ENCODE measurements around the gene CITED2. TPM values are rescaled to one million over a fixed set of nuclear protein-coding genes. Genes with fewer than 3 reads are reported as not detected.

Gene CITED2
- total and polyA plus RNA-seq, 8 donors, result 15.3 to 102 (median 35.1) TPM

GRCh38 chr6:139395891-139396301 is 21.4 kb upstream of the CITED2 start:
- Histone ChIP-seq H3K9me3 (no peaks in the 10 kb centered on the region), H3K27me3 (no peaks in the 10 kb centered on the region), H3K36me3 (no peaks in the 10 kb centered on the region), H3K4me3 (no peak overlapping the region), H3K27ac (no peak overlapping the region), H3K4me1 (peaks cover 0 to 6% (median 0%) of the 10 kb centered on the region in 4 donors)
- no peak for DNase-seq
- intact Hi-C loops (cut with DNase I; ENCODE audit: low total_unique reads), result no loop called here
- TF ChIP-seq POLR2AphosphoS5 (IDR thresholded peaks at IDR 0.05), result no peak
- TF ChIP-seq, protein P1, sequence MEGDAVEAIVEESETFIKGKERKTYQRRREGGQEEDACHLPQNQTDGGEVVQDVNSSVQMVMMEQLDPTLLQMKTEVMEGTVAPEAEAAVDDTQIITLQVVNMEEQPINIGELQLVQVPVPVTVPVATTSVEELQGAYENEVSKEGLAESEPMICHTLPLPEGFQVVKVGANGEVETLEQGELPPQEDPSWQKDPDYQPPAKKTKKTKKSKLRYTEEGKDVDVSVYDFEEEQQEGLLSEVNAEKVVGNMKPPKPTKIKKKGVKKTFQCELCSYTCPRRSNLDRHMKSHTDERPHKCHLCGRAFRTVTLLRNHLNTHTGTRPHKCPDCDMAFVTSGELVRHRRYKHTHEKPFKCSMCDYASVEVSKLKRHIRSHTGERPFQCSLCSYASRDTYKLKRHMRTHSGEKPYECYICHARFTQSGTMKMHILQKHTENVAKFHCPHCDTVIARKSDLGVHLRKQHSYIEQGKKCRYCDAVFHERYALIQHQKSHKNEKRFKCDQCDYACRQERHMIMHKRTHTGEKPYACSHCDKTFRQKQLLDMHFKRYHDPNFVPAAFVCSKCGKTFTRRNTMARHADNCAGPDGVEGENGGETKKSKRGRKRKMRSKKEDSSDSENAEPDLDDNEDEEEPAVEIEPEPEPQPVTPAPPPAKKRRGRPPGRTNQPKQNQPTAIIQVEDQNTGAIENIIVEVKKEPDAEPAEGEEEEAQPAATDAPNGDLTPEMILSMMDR (IDR thresholded peaks at IDR 0.05), result no peak
- no peak for TF ChIP-seq POLR2A (IDR thresholded peaks at IDR 0.05)
- no peak for TF ChIP-seq EP300 (IDR thresholded peaks at IDR 0.05)
- 68 to 79% (median 76%) methylated on average over 9 of the region's 9 CpGs for WGBS, 5 donors

DNA sequence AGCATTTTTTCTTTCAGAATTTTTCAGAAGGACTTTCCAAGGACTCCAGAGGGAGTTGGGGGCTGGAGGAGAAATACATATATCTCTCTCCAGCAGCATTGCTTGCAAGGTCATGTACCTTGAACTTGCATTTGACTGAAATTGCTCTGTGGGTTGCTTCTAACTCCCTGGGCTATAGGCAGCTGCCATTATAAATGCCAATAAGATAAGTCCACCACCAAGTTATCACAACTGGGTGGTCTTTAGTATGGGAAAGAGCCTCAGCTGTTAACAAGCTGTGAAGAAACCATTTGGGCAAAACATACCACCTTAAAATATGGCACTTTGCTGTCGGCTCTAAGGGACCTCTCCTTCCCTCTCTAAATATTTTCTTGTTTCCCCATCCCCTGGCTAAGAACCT is 20.9 kb upstream of the CITED2 start:
- no peak for DNase-seq
- Histone ChIP-seq H3K36me3 (no peaks in the 10 kb centered on the region), H3K27ac (no peak overlapping the region), H3K27me3 (no peaks in the 10 kb centered on the region), H3K9me3 (no peaks in the 10 kb centered on the region), H3K4me3 (no peak overlapping the region), H3K4me1 (peaks cover 0 to 6% (median 0%) of the 10 kb centered on the region in 4 donors)
- TF ChIP-seq, protein P1 (IDR thresholded peaks at IDR 0.05), result no peak
- TF ChIP-seq POLR2AphosphoS5 (IDR thresholded peaks at IDR 0.05) (no peak), EP300 (IDR thresholded peaks at IDR 0.05) (no peak), POLR2A (IDR thresholded peaks at IDR 0.05) (no peak)
- intact Hi-C loops (cut with DNase I; ENCODE audit: low total_unique reads), result no loop called here
- 65 to 93% (median 78%) methylated on average over 1 of the region's 1 CpG for WGBS, 5 donors

DNA sequence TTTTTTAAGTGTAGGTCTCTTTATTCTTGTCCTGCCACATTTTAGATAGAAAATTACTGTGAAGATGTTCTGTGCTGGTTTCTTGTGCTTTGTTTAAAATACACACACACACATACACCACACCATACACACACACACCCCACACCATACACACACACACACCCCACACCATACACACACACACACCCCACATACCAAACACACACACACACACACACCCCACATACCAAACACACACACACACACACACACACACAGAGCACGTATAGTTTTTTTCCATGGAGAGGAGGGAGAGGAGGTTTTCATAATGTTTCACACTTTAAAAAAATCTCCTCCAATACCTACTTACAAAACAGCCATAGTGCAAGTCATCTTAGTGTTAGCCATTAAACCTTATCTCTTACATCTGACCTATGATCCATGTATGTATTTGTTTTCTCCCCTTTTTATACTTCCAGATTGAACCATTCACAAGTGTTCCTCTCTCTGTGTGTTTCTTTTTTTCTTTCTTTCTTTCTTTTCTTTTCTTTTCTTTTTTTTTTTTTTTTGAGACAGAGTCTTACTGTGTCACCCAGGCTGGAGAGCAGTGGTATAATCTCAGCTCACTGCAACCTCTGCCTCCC is 19.7 kb upstream of the CITED2 start:
- no peaks in the 10 kb centered on the region for H3K36me3 ChIP-seq

DNA sequence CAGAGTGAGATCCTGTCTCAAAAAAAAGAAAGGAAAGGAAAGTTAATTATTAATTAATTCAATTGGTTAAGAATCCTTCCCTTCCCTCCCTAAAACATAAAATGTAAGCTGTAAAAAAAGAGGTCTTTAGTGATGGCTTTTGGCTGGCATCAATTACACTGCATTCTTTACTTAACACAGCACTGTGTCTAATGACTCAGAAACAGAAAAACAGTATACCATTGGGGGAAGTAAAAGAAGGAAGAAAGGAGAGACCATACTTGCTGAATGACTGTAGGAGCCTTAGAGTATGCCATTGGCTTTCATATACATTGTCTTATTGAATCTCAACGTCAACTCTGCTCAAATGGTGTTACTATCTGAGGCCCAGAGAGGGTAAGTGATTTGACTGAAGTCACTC is 18.3 kb upstream of the CITED2 start:
- intact Hi-C loops (cut with DNase I; ENCODE audit: low total_unique reads), result no loop called here
- no peaks in the 10 kb centered on the region for H3K27me3 ChIP-seq
- no peak overlapping the region for H3K27ac ChIP-seq
- no peaks in the 10 kb centered on the region for H3K36me3 ChIP-seq
- no peaks in the 10 kb centered on the region for H3K9me3 ChIP-seq
- H3K4me3 ChIP-seq, result no peak overlapping the region
- no peak for DNase-seq
- H3K4me1 ChIP-seq, result no peaks in the 10 kb centered on the region
- TF ChIP-seq EP300 (IDR thresholded peaks at IDR 0.05), result no peak
- TF ChIP-seq, protein P1 (IDR thresholded peaks at IDR 0.05), result no peak
- no peak for TF ChIP-seq POLR2A (IDR thresholded peaks at IDR 0.05)
- TF ChIP-seq POLR2AphosphoS5 (IDR thresholded peaks at IDR 0.05), result no peak
- WGBS, 5 donors, result 64 to 83% (median 79%) methylated on average over 1 of the region's 1 CpG

More for the DNA sequence above, 19.7 kb upstream of the CITED2 start:
- H3K4me1 ChIP-seq, result peaks cover 0 to 6% (median 0%) of the 10 kb centered on the region in 4 donors
- no peak overlapping the region for H3K4me3 ChIP-seq
- intact Hi-C loops (cut with DNase I; ENCODE audit: low total_unique reads), result no loop called here
- 22 to 61% (median 36%) methylated on average over 1 of the region's 1 CpG for WGBS, 5 donors
- no peak for DNase-seq
- no peaks in the 10 kb centered on the region for H3K27me3 ChIP-seq
- H3K9me3 ChIP-seq, result no peaks in the 10 kb centered on the region
- H3K27ac ChIP-seq, result no peak overlapping the region
- TF ChIP-seq POLR2A (IDR thresholded peaks at IDR 0.05) (no peak), EP300 (IDR thresholded peaks at IDR 0.05) (no peak), POLR2AphosphoS5 (IDR thresholded peaks at IDR 0.05) (no peak)
- TF ChIP-seq, protein P1 (IDR thresholded peaks at IDR 0.05), result no peak
